ENCODE measurements around the gene ENPP1.

DNA sequence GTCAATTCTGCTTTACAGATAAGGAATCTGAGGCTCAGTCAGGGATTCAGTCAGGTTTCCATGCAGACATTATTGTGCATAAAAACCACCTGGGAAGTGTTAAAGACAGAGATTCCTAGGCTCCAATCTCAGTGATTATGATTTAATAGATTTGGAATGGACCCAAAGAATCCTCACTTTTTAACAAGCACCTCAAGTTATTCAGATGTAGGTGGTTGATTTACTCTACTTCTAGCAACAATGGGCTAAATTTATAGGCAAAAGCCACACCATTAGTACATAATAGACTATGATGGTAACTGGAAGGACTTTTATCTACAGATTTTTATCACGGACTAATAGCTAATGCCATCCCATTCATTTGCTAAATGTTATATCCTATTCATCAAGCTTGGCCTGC, 9.0 kb downstream of the ENPP1 start:
- TF ChIP-seq, protein P1, sequence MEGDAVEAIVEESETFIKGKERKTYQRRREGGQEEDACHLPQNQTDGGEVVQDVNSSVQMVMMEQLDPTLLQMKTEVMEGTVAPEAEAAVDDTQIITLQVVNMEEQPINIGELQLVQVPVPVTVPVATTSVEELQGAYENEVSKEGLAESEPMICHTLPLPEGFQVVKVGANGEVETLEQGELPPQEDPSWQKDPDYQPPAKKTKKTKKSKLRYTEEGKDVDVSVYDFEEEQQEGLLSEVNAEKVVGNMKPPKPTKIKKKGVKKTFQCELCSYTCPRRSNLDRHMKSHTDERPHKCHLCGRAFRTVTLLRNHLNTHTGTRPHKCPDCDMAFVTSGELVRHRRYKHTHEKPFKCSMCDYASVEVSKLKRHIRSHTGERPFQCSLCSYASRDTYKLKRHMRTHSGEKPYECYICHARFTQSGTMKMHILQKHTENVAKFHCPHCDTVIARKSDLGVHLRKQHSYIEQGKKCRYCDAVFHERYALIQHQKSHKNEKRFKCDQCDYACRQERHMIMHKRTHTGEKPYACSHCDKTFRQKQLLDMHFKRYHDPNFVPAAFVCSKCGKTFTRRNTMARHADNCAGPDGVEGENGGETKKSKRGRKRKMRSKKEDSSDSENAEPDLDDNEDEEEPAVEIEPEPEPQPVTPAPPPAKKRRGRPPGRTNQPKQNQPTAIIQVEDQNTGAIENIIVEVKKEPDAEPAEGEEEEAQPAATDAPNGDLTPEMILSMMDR (IDR thresholded peaks at IDR 0.05), result no peak
- TF ChIP-seq EZH2 (IDR thresholded peaks at IDR 0.05; ENCODE audit: borderline replicate concordance, insufficient read depth, low read depth, low read length, poor library complexity, severe bottlenecking), result no peak
